BE2C (cell line): ENCODE results near the gene PIGO.

Experiments
- DNase-seq: peaks from one replicate; pipeline ENCODE4 v3.0.0-alpha.2; 2020
- H3K27me3 ChIP-seq: fragments of 250-450 bp; sonication (Bioruptor Pico); 2 replicates; pipeline ENCODE4 v1.5.1; 2020; ENCODE audit warnings: mild to moderate bottlenecking
- H3K36me3 ChIP-seq: fragments of 250-450 bp; sonication (Bioruptor Pico); 2 replicates; pipeline ENCODE4 v1.5.1; 2020; ENCODE audit warnings: mild to moderate bottlenecking
- H3K4me1 ChIP-seq: fragments of 250-450 bp; sonication (Bioruptor Pico); 2 replicates; pipeline ENCODE4 v1.5.1; 2020
- H3K4me3 ChIP-seq: 2 replicates; pipeline ENCODE4 v1.5.1; 2011; ENCODE audit warnings: low read depth, low read length
- H3K9me3 ChIP-seq: fragments of 250-450 bp; sonication (Bioruptor Pico); 2 replicates; pipeline ENCODE4 v1.5.1; 2020
- CTCF ChIP-seq: IDR thresholded peaks from 2 replicates; pipeline ENCODE4 v1.5.1; 2012; ENCODE audit warnings: mild to moderate bottlenecking, low read depth, low read length

PIGO gene

DNA sequence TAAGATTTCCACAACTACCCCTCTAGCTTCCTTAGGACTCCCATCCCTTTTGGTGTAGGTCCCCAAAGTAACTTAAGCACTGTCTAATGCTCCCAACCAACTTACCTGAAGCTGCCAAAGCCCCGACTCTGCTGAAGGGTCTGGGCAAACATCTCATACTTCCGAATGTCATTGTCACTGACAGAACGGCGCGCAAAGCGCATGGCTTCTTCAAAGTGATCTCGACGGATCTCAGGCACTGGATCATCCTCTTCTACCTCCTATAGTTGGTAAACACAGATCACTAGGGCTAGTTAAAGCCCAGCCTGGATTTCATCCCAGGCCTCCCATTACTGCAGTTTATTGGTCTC, 39.1 kb downstream of the PIGO start:
- no peaks in the 10 kb centered on the region for H3K27me3 ChIP-seq
- no peak overlapping the region for H3K4me3 ChIP-seq
- DNase-seq, result no peak
- no peaks in the 10 kb centered on the region for H3K4me1 ChIP-seq
- H3K9me3 ChIP-seq, result no peaks in the 10 kb centered on the region
- peaks cover 77% of the 10 kb centered on the region for H3K36me3 ChIP-seq
- TF ChIP-seq CTCF, result no peak

- H3K4me1 ChIP-seq, result no peaks in the 10 kb centered on the region
- no peaks in the 10 kb centered on the region for H3K27me3 ChIP-seq
- TF ChIP-seq CTCF, result no peak
- H3K9me3 ChIP-seq, result no peaks in the 10 kb centered on the region
- no peak overlapping the region for H3K4me3 ChIP-seq
- H3K36me3 ChIP-seq, result peaks cover 72% of the 10 kb centered on the region
- no peak for DNase-seq
These were observed 39.7 kb downstream of the PIGO start for GRCh38 chr9:35056571-35057270.

GRCh38 chr9:35054871-35055644, 41.3 kb downstream of the PIGO start:
- no peak for TF ChIP-seq CTCF
- peaks cover 58% of the 10 kb centered on the region for H3K36me3 ChIP-seq

GRCh38 chr9:35054185-35054835, 42.1 kb downstream of the PIGO start:
- Histone ChIP-seq H3K36me3 (peaks cover 50% of the 10 kb centered on the region), H3K27me3 (no peaks in the 10 kb centered on the region), H3K9me3 (no peaks in the 10 kb centered on the region), H3K4me3 (no peak overlapping the region), H3K4me1 (no peaks in the 10 kb centered on the region)
- no peak for TF ChIP-seq CTCF
- DNase-seq, result no peak

More at GRCh38 chr9:35054871-35055644, 41.3 kb downstream of the PIGO start:
- Histone ChIP-seq H3K4me1 (no peaks in the 10 kb centered on the region), H3K9me3 (no peaks in the 10 kb centered on the region), H3K4me3 (no peak overlapping the region), H3K27me3 (no peaks in the 10 kb centered on the region)
- no peak for DNase-seq

DNA sequence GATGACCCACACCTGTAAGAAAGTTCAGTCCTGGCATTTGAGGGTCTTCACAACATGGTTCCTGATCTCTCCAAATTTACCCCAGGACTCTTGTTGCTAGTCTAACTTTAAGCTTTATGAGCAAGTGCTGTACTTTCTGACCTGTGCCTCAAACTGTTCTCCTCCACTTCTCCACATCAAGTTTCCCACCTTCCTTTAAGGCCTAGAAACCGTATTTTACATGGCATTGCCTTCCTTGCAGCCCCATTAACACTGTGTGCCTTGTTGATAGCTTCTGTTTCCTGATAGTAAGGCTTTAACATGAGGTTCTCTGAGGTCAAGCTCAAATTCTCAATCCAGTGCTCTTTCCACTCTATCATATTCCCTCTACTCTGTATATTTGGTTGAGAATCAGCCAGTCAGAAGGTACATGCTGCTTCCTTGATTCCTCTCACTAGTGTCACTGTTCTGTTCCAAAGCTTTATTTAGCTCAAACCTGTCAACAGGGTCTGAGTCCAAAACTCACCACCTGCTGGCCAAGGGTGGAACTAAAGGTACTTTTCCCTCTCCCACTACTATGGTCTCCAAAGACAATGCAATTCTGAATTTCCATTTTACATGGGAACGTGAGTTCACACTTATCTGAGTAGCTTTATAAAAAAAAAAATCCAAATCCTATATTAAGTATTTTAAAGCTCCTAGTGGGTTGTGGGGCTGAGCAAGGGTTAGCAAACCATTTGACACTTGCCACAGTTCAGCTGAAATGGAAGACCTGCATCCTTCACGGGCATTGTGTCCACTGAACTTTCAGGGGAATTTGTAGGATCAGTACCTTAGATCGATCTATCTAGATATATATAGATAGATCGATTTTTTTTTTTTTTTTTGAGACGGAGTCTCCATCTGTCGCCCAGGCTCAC, 45.1 kb downstream of the PIGO start:
- H3K4me1 ChIP-seq, result no peaks in the 10 kb centered on the region
- H3K36me3 ChIP-seq, result peaks cover 20% of the 10 kb centered on the region
- no peaks in the 10 kb centered on the region for H3K27me3 ChIP-seq
- no peaks in the 10 kb centered on the region for H3K9me3 ChIP-seq
- TF ChIP-seq CTCF, result peak; percentile 80
- peak; percentile 69 for DNase-seq
- H3K4me3 ChIP-seq, result no peak overlapping the region
